Measurements from ENCODE around the gene GALK1. TPM values are rescaled to one million over a fixed set of nuclear protein-coding genes. Genes with fewer than 3 reads are reported as not detected.

Gene GALK1
- total and polyA plus RNA-seq, 7 experiments from 2014 or later, result 9.9 to 42.9 (median 18.9) TPM

GRCh38 chr17:75785016-75785890 is 20.3 kb upstream of the GALK1 start:
- ChIA-PET CTCF (interaction anchor here (0.8 to 5.4 kb wide), 3 partner anchors 32 to 109 kb away, joined by 3 to 30 read pairs (median 15); no protein-coding TSS in a partner anchor), POLR2A (interaction anchor here (0.7 to 6.9 kb wide), 29 partner anchors 9 to 380 kb away, joined by 3 to 106 read pairs (median 7); partner anchors contain the start of genes GALK1, GRB2, MRPL38 and RECQL5)
- no peaks in the 10 kb centered on the region for H3K27me3 Mint-ChIP-seq
- no peaks in the 10 kb centered on the region for H3K9me3 Mint-ChIP-seq
- H3K27ac Mint-ChIP-seq, result peak overlapping the region; percentile 99 to 100 (median 100)
- peaks cover 19 to 53% (median 45%) of the 10 kb centered on the region in 7 donors for H3K4me1 Mint-ChIP-seq
- H3K9me3 ChIP-seq (ENCODE audit: control insufficient read depth in 2 of 3, low read length in 3 of 3), result no peaks in the 10 kb centered on the region
- H3K36me3 ChIP-seq (ENCODE audit: control insufficient read depth in 2 of 3, insufficient read depth in 3 of 3, low read length in 3 of 3), result no peaks in the 10 kb centered on the region
- peak overlapping the region; percentile 94 for H3K4me3 ChIP-seq (ENCODE audit: low read length)
- peak in 2 of 9 donors; percentile 39 to 93 for DNase-seq
- peaks cover 0 to 18% (median 0%) of the 10 kb centered on the region in 5 donors for H3K36me3 Mint-ChIP-seq
- ATAC-seq, result peak; percentile 84
- H3K27me3 ChIP-seq (ENCODE audit: control insufficient read depth in 2 of 2, insufficient read depth in 2 of 2, low read length in 2 of 2), result no peaks in the 10 kb centered on the region
- peaks cover 31 to 33% of the 10 kb centered on the region in 2 donors for H3K4me1 ChIP-seq (ENCODE audit: control insufficient read depth in 2 of 2, insufficient read depth in 2 of 2, low read length in 2 of 2)
- H3K4me3 Mint-ChIP-seq, result peak overlapping the region; percentile 84 to 98 (median 92)
- peak overlapping the region; percentile 99 for H3K27ac ChIP-seq (ENCODE audit: low read depth, low read length)
- intact Hi-C loops (cut with micrococcal nuclease), result loop anchor here (2.0 to 10.0 kb wide), 8 partner anchors 20 to 950 kb away; partner anchors contain the start of genes GALK1 (in 1 of the 2), MFSD11 (in 1 of the 2), MRPL38 (in 1 of the 2) and RHBDF2 (in 1 of the 2)

GRCh38 chr17:75784473-75785015 is 19.6 kb upstream of the GALK1 start, which contains the start of gene UNK:
UNK (plus strand) TSS chr17:75784806; CDS start chr17:75784881, 75 bp downstream.
- peaks cover 23 to 60% (median 51%) of the 10 kb centered on the region in 7 donors for H3K4me1 Mint-ChIP-seq

DNA sequence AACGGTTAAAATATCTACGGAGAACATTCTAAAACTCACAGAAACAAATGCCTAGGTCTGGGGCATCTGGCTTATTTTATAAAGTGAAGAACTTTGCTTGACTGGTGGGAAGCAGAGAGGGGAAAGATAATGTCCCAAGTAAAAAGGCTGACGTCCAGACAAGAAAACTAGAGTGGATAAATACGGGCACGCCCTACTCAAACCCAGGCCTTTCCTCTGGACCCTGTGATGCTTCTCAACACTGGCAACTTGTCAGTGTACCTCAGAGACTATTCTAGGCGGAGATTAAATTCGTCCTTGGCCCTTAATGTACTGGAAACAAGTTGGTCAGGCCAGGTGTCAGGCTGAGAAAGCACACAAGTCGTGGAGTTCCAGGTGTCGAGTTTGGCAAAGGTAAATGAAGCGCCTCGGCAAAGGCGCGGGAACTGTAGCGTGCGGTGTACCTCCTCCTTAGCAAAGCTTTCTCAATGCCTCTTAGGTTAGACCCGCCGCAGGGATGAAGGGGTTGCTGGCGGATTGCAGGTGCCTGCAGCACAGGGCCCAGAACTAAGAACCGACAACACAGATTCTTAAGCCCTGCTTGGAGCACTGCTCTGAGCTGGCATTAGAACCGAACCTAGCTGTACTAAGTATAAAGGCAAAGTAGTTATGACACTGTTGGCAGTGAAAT is 18.9 kb upstream of the GALK1 start:
- DNase-seq, result peak in 1 of 9 donors; percentile 40
- peak overlapping the region; percentile 84 to 98 (median 92) for H3K4me3 Mint-ChIP-seq
- peak overlapping the region; percentile 94 for H3K4me3 ChIP-seq (ENCODE audit: low read length)
- H3K27me3 Mint-ChIP-seq, result peaks cover 0 to 3% (median 0%) of the 10 kb centered on the region in 5 donors
- ATAC-seq, result no peak
- no peaks in the 10 kb centered on the region for H3K27me3 ChIP-seq (ENCODE audit: control insufficient read depth in 2 of 2, insufficient read depth in 2 of 2, low read length in 2 of 2)
- H3K36me3 ChIP-seq (ENCODE audit: control insufficient read depth in 2 of 3, insufficient read depth in 3 of 3, low read length in 3 of 3), result peaks cover 1 to 6% (median 5%) of the 10 kb centered on the region in 3 experiments
- peak overlapping the region; percentile 99 for H3K27ac ChIP-seq (ENCODE audit: low read depth, low read length)
- no peaks in the 10 kb centered on the region for H3K9me3 ChIP-seq (ENCODE audit: control insufficient read depth in 2 of 3, low read length in 3 of 3)
- intact Hi-C loops (cut with micrococcal nuclease), result loop anchor here (1.0 to 10.0 kb wide), 23 partner anchors 19 to 951 kb away; partner anchors contain the start of genes GGA3 (in 2 of the 2), MRPS7 (in 2 of the 2), TRIM65 (in 2 of the 2) and WBP2 (in 2 of the 2)
- H3K9me3 Mint-ChIP-seq, result peaks cover 0 to 5% (median 0%) of the 10 kb centered on the region in 11 donors
- POLR2A ChIA-PET, result interaction anchor here (0.7 to 6.9 kb wide), 26 partner anchors 8 to 766 kb away, joined by 3 to 106 read pairs (median 6); partner anchors contain the start of genes GALK1, GGA3, GRB2 and MIF4GD
- H3K27ac Mint-ChIP-seq, result peak overlapping the region; percentile 99 to 100 (median 100)
- H3K36me3 Mint-ChIP-seq, result peaks cover 0 to 21% (median 5%) of the 10 kb centered on the region in 5 donors
- CTCF ChIA-PET, result interaction anchor here (0.6 to 5.4 kb wide), 12 partner anchors 19 to 151 kb away, joined by 3 to 30 read pairs (median 3); partner anchors contain the start of genes GALK1, SMIM5, TRIM65 and WBP2
- peaks cover 31 to 33% of the 10 kb centered on the region in 2 donors for H3K4me1 ChIP-seq (ENCODE audit: control insufficient read depth in 2 of 2, insufficient read depth in 2 of 2, low read length in 2 of 2)
- H3K4me1 Mint-ChIP-seq, result peaks cover 23 to 60% (median 51%) of the 10 kb centered on the region in 7 donors

More at GRCh38 chr17:75784473-75785015, 19.6 kb upstream of the GALK1 start, which contains the start of gene UNK:
- H3K36me3 Mint-ChIP-seq, result peaks cover 0 to 20% (median 3%) of the 10 kb centered on the region in 5 donors
- CTCF ChIA-PET, result interaction anchor here (2.2 to 5.4 kb wide), 4 partner anchors 20 to 71 kb away, joined by 6 to 30 read pairs (median 14); partner anchors contain the start of genes GALK1 and WBP2
- intact Hi-C loops (cut with micrococcal nuclease), result loop anchor here (1.0 to 10.0 kb wide), 23 partner anchors 20 to 950 kb away; partner anchors contain the start of genes GGA3 (in 2 of the 2), MRPS7 (in 2 of the 2), TRIM65 (in 2 of the 2) and WBP2 (in 2 of the 2)
- peak; percentile 86 to 98 (median 96) for DNase-seq
- peaks cover 31 to 33% of the 10 kb centered on the region in 2 donors for H3K4me1 ChIP-seq (ENCODE audit: control insufficient read depth in 2 of 2, insufficient read depth in 2 of 2, low read length in 2 of 2)
- H3K9me3 Mint-ChIP-seq, result peaks cover 0 to 3% (median 0%) of the 10 kb centered on the region in 11 donors
- H3K4me3 ChIP-seq (ENCODE audit: low read length), result peak within 1 kb of the TSS; percentile 94
- peaks cover 0 to 2% (median 0%) of the 10 kb centered on the region in 5 donors for H3K27me3 Mint-ChIP-seq
- H3K27ac Mint-ChIP-seq, result peak within 1 kb of the TSS; percentile 99 to 100 (median 100)
- H3K9me3 ChIP-seq (ENCODE audit: control insufficient read depth in 2 of 3, low read length in 3 of 3), result no peaks in the 10 kb centered on the region
- no peaks in the 10 kb centered on the region for H3K27me3 ChIP-seq (ENCODE audit: control insufficient read depth in 2 of 2, insufficient read depth in 2 of 2, low read length in 2 of 2)
- H3K27ac ChIP-seq (ENCODE audit: low read depth, low read length), result peak within 1 kb of the TSS; percentile 99
- peak; percentile 80 for ATAC-seq
- peak within 1 kb of the TSS; percentile 84 to 98 (median 92) for H3K4me3 Mint-ChIP-seq
- H3K36me3 ChIP-seq (ENCODE audit: control insufficient read depth in 2 of 3, insufficient read depth in 3 of 3, low read length in 3 of 3), result no peaks in the 10 kb centered on the region
- POLR2A ChIA-PET, result interaction anchor here (0.7 to 6.9 kb wide), 26 partner anchors 9 to 767 kb away, joined by 3 to 106 read pairs (median 6); partner anchors contain the start of genes GALK1, GRB2, MIF4GD and MRPL38

GRCh38 chr17:75783069-75783783 is 18.2 kb upstream of the GALK1 start:
- ATAC-seq (peak; percentile 5), DNase-seq (peak in 6 of 9 donors; percentile 48 to 71 (median 62))
- Mint-ChIP-seq H3K27me3 (peaks cover 0 to 3% (median 0%) of the 10 kb centered on the region in 5 donors), H3K4me1 (peaks cover 23 to 63% (median 53%) of the 10 kb centered on the region in 7 donors), H3K27ac (peak overlapping the region; percentile 92 to 100 (median 100)), H3K4me3 (peak overlapping the region; percentile 84 to 98 (median 94)), H3K9me3 (peaks cover 0 to 10% (median 0%) of the 10 kb centered on the region in 11 donors), H3K36me3 (peaks cover 6 to 27% (median 12%) of the 10 kb centered on the region in 5 donors)
- CTCF ChIA-PET, result interaction anchor here (0.6 to 5.4 kb wide), 13 partner anchors 19 to 150 kb away, joined by 3 to 30 read pairs (median 3); partner anchors contain the start of genes GALK1, SMIM5, TRIM65 and UNC13D
- intact Hi-C loops (cut with micrococcal nuclease), result loop anchor here (5.0 to 10.0 kb wide), 5 partner anchors 74 to 952 kb away; partner anchors contain the start of genes GGA3 (in 1 of the 2), MFSD11 (in 1 of the 2), MRPS7 (in 1 of the 2) and RHBDF2 (in 1 of the 2)
- Histone ChIP-seq H3K9me3 (ENCODE audit: control insufficient read depth in 2 of 3, low read length in 3 of 3) (no peaks in the 10 kb centered on the region), H3K27me3 (ENCODE audit: control insufficient read depth in 2 of 2, insufficient read depth in 2 of 2, low read length in 2 of 2) (no peaks in the 10 kb centered on the region), H3K4me1 (ENCODE audit: control insufficient read depth in 2 of 2, insufficient read depth in 2 of 2, low read length in 2 of 2) (peaks cover 31 to 33% of the 10 kb centered on the region in 2 donors), H3K4me3 (ENCODE audit: low read length) (peak overlapping the region; percentile 34), H3K27ac (ENCODE audit: low read depth, low read length) (peak overlapping the region; percentile 99), H3K36me3 (ENCODE audit: control insufficient read depth in 2 of 3, insufficient read depth in 3 of 3, low read length in 3 of 3) (peaks cover 9 to 13% (median 12%) of the 10 kb centered on the region in 3 experiments)
- POLR2A ChIA-PET, result interaction anchor here (0.6 to 6.9 kb wide), 23 partner anchors 8 to 944 kb away, joined by 3 to 106 read pairs (median 4); partner anchors contain the start of genes FBF1, GALK1, GGA3 and METTL23
